K562 (cell line): Measurements from ENCODE around the gene THBS2. TPM values are rescaled to one million over a fixed set of nuclear protein-coding genes. Genes with fewer than 3 reads are reported as not detected.

Experiments
- CBX1 ChIP-seq: sonication (generic); IDR thresholded peaks from 2 replicates; pipeline ENCODE4 v1.6.1; 2016; ENCODE audit warnings: antibody characterized with exemption, low read depth, mild to moderate bottlenecking
- CEBPG ChIP-seq, 3 experiments: fragments of 200-800 bp in 1 of 3; sonication (Bioruptor generic) in 1 of 3; sonication (generic) in 1 of 3; formaldehyde crosslinking in 1 of 3; IDR thresholded peaks in 2 of 3; conservative IDR thresholded peaks in 1 of 3; 2 replicates each; pipeline versions ENCODE4 v1.6.1 to v1.8.0; 2016 to 2022; ENCODE audit warnings: missing compliant biosample characterization in 2 of 3, missing genetic modification characterization in 2 of 3, mild to moderate bottlenecking in 1 of 3, missing genetic modification reagents in 1 of 3
- CREB3L1 ChIP-seq: fragments of 450-650 bp; IDR thresholded peaks from 2 replicates; pipeline ENCODE4 v1.6.1; 2014; ENCODE audit warnings: low read depth, mild to moderate bottlenecking, moderate library complexity, borderline replicate concordance
- ELK3 ChIP-seq: fragments of 450-650 bp; formaldehyde crosslinking; IDR thresholded peaks from 2 replicates; pipeline ENCODE4 v1.4.0; 2020; ENCODE audit warnings: mild to moderate bottlenecking
- FOS ChIP-seq: IDR thresholded peaks from 3 replicates; pipeline ENCODE4 v1.6.1; 2011; ENCODE audit not compliant: insufficient read length; ENCODE audit errors: extremely low read depth
- GATAD2A ChIP-seq: fragments of 450-650 bp; IDR thresholded peaks from 2 replicates; pipeline ENCODE4 v1.6.1; 2017
- MAZ ChIP-seq, 2 experiments: fragments of 450-650 bp in 1 of 2; sonication (generic) in 1 of 2; formaldehyde crosslinking; IDR thresholded peaks in 1 of 2; conservative IDR thresholded peaks in 1 of 2; 2 replicates each; pipeline versions ENCODE4 v1.4.0 to v1.5.0; 2020; ENCODE audit warnings: mild to moderate bottlenecking in 1 of 2, missing genetic modification reagents in 1 of 2
- MEF2D ChIP-seq: conservative IDR thresholded peaks from 2 replicates; pipeline ENCODE4 v1.6.1; 2016; ENCODE audit warnings: low read depth, missing genetic modification characterization, missing compliant biosample characterization
- RBM14 ChIP-seq: fragments of 200-400 bp; formaldehyde crosslinking; IDR thresholded peaks from 2 replicates; pipeline ENCODE4 v1.6.1; 2018; ENCODE audit warnings: low read depth, mild to moderate bottlenecking, low read length, moderate library complexity, borderline replicate concordance; ENCODE audit not compliant: insufficient read depth
- SNAPC5 ChIP-seq: fragments of 250-450 bp; sonication (Bioruptor Pico); IDR thresholded peaks from 2 replicates; pipeline ENCODE4 v1.8.0; 2021; ENCODE audit warnings: moderate library complexity, mild to moderate bottlenecking, inconsistent platforms
- SNIP1 ChIP-seq: fragments of 450-650 bp; IDR thresholded peaks from 2 replicates; pipeline ENCODE4 v1.7.1; 2017; ENCODE audit warnings: low read depth, mild to moderate bottlenecking
- TCF3 ChIP-seq: sonication (generic); formaldehyde crosslinking; IDR thresholded peaks from 2 replicates; pipeline ENCODE4 v1.4.0; 2020; ENCODE audit warnings: mild to moderate bottlenecking, missing genetic modification reagents
- TEAD1 ChIP-seq, 2 experiments: fragments of 450-650 bp in 1 of 2; sonication (generic) in 1 of 2; formaldehyde crosslinking; IDR thresholded peaks; 2 replicates each; pipeline versions ENCODE4 v1.4.0 to v1.8.0; 2020 to 2022; ENCODE audit warnings: mild to moderate bottlenecking in 2 of 2, missing genetic modification reagents in 1 of 2
- TRIM28 ChIP-seq: fragments of 450-650 bp; IDR thresholded peaks from 2 replicates; pipeline ENCODE4 v1.6.1; 2017
- YBX1 ChIP-seq: fragments of 450-650 bp; IDR thresholded peaks from 2 replicates; pipeline ENCODE4 v1.7.1; 2016; ENCODE audit warnings: mild to moderate bottlenecking
- ZFP36 ChIP-seq: fragments of 150-350 bp; IDR thresholded peaks from 2 replicates; pipeline ENCODE4 v1.6.1; 2018; ENCODE audit warnings: low read length, low read depth; ENCODE audit not compliant: partially characterized antibody
- ZFPM2 ChIP-seq: fragments of 250-450 bp; sonication (Bioruptor Pico); IDR thresholded peaks from 2 replicates; pipeline ENCODE4 v1.5.1; 2022; ENCODE audit warnings: mild to moderate bottlenecking
- ZNF134 ChIP-seq: fragments of 250-450 bp; sonication (Bioruptor Pico); conservative IDR thresholded peaks from 2 replicates; pipeline ENCODE4 v1.4.0; 2020
- ZNF280B ChIP-seq: fragments of 250-450 bp; sonication (Bioruptor Pico); IDR thresholded peaks from 2 replicates; pipeline ENCODE4 v1.5.1; 2021; ENCODE audit warnings: mild to moderate bottlenecking
- ZNF282 ChIP-seq: sonication (generic); formaldehyde crosslinking; IDR thresholded peaks from 2 replicates; pipeline ENCODE4 v1.8.1; 2023; ENCODE audit warnings: missing genetic modification reagents
- ZNF408 ChIP-seq: fragments of 250-450 bp; sonication (Bioruptor Pico); IDR thresholded peaks from 2 replicates; pipeline ENCODE4 v1.4.0; 2020; ENCODE audit warnings: low read depth, mild to moderate bottlenecking, moderate library complexity
- polyA plus RNA-seq, 8 experiments: library from polyadenylated mRNA; depleted of rRNA in 4 of 8; stranded (reverse) in 5 of 8; unstranded in 3 of 8; fragments of >200 nt; fragmentation: Nextera tagmentation in 2 of 8; fragmentation: Illumina TruSeq in 1 of 8; extraction: Ambion mirVana in 2 of 8; extraction: Trizol in 1 of 8; gene quantifications; 2 replicates each; pipeline versions ENCODE4 v1.2.1 to v1.2.3, GENCODE V29; 2011 to 2014; ENCODE audit warnings: inconsistent platforms in 1 of 8, missing spikeins in 1 of 8
- total RNA-seq, 7 experiments: library from RNA; depleted of rRNA in 6 of 7; stranded (reverse); fragments of >200 nt in 6 of 7; fragmentation: Illumina TruSeq in 2 of 7; extraction: Trizol in 2 of 7; gene quantifications; 2 replicates each; pipeline versions ENCODE4 v1.2.1 to v1.2.3, GENCODE V29; 2011 to 2021; ENCODE audit warnings: low replicate concordance in 1 of 7

Gene THBS2
- total and polyA plus RNA-seq, 9 of the 15 experiments (the other 6 are each of a cell fraction or from before 2014, with no cell fraction given), result 0.03 to 0.11 (median 0.03) TPM; not detected in 6

- TF ChIP-seq SNAPC5 (CRISPR knock-in tag), result no peak
- TF ChIP-seq TCF3 (CRISPR knock-in tag), result no peak
- TF ChIP-seq TEAD1 (CRISPR knock-in tag; IDR thresholded peaks at IDR 0.05), result no peak
- no peak for TF ChIP-seq CEBPG (CRISPR knock-in tag; IDR thresholded peaks at IDR 0.05)
- TF ChIP-seq CEBPG (tag; conservative IDR thresholded peaks at IDR 0.05 in 1 of 2, IDR thresholded peaks at IDR 0.05 in 1 of 2), result no peak
- TF ChIP-seq ELK3 (CRISPR knock-in tag), result no peak
- TF ChIP-seq ZNF408, result no peak
- TF ChIP-seq MEF2D, result no peak
- no peak for TF ChIP-seq ZNF280B
- peak; percentile 16 for TF ChIP-seq FOS
- no peak for TF ChIP-seq YBX1
- TF ChIP-seq ZFPM2 (CRISPR knock-in tag), result no peak
- TF ChIP-seq MAZ (CRISPR knock-in tag; conservative IDR thresholded peaks at IDR 0.05 in 1 of 2, IDR thresholded peaks at IDR 0.05 in 1 of 2), result no peak
- no peak for TF ChIP-seq ZNF282 (CRISPR knock-in tag)
- no peak for TF ChIP-seq RBM14
- TF ChIP-seq TRIM28, result 0 out of 2 replicates have a peak, but pooled peaks have one; percentile 21
- no peak for TF ChIP-seq ZFP36
- TF ChIP-seq CREB3L1, result 0 out of 2 replicates have a peak, but pooled peaks have one; percentile 24
- no peak for TF ChIP-seq ZNF134 (CRISPR knock-in tag)
- no peak for TF ChIP-seq CBX1
- no peak for TF ChIP-seq GATAD2A
- TF ChIP-seq SNIP1, result no peak
These were observed 29.4 kb downstream of the THBS2 start (continued) for GRCh38 chr6:169224185-169224695.
